NCI-H82 (cell line): Measurements from ENCODE around the gene ROBO1.
"Not testable (repeated sequence)": the region's sequence is repeated elsewhere in the genome, so short reads cannot be mapped to it uniquely, and the experiment has no call there.

Experiments used
- DNase-seq: peaks from one replicate; lab custom pipeline; 2025; lab: John Stamatoyannopoulos, UW

Gene ROBO1

DNA sequence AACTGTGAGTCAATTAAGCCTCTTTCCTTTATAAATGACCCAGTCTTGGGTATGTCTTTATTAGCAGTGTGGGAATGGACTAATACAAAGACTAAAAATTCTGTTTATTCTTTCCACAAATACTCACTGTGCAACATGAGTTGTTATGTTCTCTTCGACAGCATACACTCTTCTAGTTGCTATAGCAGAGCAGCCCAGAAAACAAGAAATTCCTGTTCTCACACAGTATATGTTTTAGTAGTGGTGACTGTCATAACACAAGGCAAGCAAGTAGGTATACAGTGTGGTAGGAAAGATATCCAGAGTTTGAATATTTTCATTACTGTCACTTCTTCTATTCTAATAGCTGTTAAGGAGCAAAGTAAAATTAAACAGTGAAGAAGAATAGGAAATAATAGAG lies 453.3 kb downstream of the ROBO1 start:
- DNase-seq, result no peak

DNA sequence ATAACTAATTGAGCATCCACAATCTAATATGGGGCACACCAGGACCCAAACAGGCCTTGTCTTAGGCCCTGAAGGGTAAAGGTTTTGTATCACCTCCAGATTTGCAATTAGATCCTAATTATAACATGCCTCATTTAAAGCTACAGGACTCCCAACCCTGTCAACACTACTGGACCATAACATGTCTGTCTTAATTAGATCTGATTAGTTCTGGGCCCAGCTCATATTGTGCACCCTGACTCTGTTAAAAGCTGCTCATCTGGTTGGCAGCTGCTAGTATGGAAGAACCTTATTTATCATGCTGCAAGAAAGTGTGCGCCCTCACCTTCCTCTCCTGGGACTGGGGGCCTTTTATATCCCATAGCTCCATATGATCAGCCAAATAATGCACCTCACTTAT lies 457.8 kb downstream of the ROBO1 start:
- DNase-seq, result peak; percentile 26

DNA sequence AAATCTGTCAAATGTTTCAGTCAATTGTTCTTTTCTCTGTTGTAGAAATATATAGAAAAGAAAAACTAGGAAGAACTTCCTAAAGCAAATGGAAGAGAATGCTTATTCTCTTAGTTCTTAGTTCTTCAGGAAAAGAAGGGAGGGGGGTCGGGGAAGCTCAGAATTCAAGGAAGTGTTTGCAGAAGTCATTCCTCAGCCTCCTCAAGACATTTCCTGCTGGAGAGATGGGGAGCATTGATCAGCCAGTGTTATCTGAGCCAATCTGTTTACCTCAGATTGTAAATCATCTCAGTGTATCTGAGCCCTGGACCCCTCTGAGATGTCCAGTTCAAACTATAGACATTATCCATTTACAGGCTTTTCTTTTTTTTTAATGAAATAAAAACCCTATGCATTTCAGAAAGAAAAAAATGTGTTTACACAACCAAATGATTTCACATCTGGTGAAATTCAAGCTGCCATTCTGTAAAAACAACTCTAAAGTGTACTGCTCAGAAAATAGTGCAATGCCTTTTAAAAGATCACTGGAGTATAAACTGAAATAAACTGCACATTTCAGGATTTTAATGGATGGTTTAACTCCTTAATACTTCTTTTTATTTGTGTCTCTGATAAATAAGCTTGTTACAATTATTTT lies 460.7 kb downstream of the ROBO1 start:
- DNase-seq, result peak; percentile 1

DNA sequence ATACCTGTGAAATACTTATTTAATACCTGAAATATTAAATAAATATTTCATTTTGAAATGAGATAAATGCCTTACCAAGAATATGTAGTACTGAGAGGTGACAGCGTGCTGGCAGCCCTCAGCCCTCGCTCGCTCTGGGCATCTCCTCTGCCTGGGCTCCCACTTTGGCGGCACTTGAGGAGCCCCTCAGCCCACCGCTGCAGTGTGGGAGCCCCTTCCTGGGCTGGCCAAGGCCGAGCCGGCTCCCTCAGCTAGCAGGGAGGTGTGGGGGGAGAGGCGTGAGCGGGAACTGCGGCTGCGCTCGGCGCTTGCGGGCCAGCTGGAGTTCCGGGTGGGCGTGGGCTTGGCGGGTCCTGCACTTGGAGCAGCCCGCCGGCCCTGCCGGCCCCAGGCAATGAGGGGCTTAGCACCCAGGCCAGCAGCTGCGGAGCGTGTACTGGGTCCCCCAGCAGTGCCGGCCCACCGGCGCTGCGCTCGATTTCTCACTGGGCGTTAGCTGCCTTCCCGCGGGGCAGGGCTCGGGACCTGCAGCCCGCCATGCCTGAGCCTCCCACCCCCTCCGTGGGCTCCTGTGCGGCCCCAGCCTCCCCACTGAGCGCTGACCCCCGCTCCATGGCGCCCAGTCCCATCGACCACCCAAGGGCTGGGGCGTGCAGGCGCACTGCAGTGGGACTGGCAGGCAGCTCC lies 467.7 kb downstream of the ROBO1 start:
- not testable (repeated sequence) for DNase-seq

DNA sequence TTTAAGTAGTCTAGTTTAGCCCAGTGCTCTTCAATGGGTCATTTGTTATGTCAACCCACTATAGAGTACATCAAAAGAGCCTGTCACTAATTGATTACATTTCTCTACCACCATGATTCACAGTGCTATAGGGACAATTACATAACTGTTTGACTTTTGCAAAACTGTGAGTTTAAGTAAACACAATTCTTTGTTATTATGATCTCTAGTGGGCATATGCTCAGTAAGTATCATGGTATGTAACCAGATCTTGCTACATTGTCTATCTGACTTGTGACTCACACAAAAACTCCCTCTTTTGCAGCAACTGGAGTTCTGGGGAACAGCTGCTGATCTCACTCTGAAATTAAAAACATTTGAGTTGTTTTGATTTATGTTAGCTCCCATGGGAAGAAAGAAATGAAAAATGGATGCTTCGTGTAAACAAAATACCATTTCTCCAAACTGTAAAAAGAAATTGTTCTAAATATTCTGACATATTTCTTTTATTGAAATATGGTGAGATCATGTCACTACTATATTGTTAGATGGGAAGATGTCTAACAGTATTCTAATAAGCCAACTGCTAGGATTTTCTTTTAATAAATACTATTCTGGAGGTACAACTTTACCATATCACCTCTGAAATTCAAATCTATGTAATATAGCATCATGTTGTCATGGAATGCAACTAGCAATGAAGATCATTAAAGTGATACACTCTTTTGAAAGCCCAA lies 470.4 kb downstream of the ROBO1 start:
- no peak for DNase-seq

DNA sequence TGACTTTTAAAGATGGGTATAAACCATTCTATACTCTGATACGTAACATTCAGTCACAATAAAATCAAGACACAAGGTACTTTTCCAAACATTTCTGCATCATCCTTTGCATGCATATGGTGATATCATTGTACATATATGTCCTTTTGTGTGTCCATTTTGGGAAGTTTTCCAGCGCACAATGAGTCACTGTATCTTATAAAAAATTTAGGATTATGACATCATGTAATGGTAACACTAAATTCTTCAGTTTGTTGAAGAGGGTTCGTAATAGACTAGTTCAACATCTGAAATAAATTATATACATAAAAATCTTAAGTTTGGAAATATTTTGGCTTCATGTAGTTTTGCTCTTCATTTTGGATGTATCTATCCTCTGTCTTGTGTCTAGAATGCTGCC lies 480.9 kb downstream of the ROBO1 start:
- no peak for DNase-seq

DNA sequence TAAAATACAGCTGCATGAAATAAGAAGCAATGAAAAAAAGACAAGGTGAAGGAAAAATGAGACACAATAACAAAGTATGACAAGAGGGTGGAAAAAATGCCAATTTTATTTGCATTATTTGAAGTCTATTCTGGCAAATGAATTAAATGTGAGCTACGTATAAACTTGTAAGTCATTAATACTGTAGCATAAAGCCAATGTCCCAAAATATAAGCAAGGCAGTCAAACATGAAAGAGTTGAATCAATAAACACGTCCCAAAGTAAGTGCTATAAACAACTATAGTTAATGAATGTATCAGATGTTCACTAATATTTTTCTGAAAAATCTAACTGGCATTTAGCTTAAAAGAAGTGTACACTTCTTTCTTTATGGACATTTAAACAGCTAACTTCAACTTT lies 481.9 kb downstream of the ROBO1 start:
- no peak for DNase-seq

DNA sequence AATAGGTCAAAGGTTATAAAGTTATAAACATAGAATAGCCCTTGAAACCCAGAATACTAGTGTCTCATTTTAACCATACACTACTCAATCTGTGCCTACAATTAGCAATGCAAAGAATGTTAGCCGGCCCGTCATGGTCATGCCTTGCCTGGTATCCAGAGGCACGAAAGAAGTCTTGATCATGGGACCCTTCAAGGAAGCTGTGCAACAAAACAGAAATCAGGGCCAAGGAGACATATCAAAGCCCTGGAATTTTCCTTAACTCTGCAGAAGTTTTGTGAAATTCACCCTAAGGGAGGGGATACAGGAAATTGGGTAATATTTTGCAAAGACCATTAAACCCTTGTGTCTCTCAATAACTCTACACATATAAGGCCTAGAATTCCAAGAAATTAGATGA lies 482.4 kb downstream of the ROBO1 start:
- no peak for DNase-seq

DNA sequence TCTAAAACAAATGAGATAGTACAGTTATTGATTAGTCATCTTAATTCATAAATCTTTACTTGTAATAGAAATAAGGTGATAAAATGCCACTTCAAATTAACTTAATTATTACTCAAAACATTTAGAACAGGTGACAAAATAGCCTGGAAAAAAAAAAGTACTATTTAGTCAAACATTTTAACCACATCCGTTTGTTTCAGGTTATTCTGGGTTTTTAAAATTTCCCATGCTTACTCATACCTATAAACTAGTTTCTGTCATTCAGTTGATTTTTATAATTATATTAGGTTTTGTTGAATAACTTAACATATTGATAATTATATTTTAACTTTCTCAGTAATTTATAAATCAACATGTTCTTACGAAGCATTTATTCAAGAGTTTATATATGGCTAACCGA lies 483.0 kb downstream of the ROBO1 start:
- DNase-seq, result no peak

DNA sequence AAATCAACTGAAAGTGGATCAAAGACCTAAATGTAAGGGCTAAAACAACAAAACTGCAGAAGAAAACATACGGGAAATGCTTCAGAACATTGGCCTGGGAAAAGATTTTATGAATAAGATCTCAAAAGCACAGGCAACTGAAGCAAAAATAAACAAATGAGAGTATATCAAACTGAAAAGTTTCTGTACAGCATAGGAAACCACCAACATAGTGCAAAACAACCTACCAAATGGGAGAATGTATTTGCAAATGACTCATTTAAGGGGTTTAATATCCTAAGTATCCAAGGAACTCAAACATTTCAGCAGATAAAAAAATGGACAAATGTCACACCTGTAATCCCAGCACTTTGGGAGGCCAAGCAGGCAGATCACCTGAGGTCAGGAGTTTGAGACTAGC lies 489.1 kb downstream of the ROBO1 start:
- no peak for DNase-seq

DNA sequence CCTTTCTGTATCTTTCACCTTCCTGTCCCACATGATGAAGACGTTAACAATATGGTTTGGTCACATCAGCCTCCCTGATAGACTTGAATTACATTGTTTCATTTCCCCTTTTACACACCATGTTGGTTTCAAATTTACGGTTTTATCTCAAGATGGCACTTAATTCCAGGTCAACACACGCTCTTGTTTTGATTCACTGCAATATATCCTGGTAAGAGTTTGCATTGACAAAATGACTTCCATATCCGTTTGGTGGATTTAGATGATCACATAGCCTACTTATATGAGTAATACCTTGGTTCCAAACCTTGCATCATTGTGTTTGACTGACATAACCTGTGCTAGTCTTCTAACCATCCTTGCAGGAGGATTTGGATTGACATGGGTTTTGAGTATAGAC lies 499.4 kb downstream of the ROBO1 start:
- no peak for DNase-seq

DNA sequence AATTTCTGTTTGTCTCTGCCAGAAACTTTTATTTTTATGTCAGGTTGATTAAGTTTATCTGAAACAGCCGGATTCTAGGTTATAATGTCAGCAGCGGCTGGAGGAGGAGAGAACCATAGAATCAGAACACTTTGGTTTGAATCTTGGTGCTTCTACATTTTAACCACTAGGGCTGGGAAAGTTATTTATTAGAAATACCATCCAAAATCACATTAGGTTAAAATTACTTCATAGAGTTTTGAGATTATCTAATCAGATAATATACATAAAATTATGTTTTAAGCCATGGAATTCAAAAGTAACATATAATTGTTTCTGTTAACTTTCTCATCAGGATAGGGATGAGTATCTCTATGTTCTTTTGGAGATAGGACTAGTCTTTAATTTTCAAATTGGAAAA lies 502.9 kb downstream of the ROBO1 start:
- DNase-seq, result no peak

DNA sequence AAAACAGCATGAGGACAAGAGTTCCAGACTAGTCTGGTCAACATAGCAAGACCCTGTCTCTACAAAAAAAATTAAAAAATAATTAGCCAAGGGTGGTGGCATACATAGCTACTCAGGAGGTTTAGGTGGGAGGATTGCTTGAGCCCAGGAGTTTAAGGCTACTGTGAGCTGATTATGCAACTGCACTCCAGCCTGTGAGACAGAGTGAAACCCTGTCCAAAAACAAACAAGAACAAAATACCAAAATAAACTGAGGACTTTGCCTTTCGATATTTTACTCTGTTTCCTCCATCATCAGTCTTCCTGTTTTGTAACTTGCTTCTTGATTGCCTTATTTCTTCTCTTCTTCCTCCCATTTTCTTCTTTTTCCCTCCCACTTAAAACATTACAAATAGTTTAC lies 504.4 kb downstream of the ROBO1 start:
- no peak for DNase-seq

DNA sequence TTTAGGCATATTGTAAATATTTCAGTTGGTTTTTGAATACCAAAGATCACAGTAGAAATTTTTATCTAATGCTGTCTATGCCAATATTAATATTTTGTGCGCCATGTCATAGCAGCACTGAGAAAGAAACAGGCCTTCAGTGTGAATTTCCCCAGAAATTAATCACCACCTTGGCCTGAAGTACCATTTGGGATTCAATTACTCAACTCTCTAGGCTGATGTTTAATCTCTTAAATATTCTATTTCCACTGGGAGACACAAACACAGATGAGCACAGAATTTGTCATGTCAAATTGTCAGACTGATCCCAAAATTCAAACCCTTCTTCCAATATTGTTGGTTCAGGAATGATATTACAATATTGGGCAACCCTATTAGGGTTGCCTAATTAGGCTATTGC lies 509.3 kb downstream of the ROBO1 start:
- DNase-seq, result no peak

DNA sequence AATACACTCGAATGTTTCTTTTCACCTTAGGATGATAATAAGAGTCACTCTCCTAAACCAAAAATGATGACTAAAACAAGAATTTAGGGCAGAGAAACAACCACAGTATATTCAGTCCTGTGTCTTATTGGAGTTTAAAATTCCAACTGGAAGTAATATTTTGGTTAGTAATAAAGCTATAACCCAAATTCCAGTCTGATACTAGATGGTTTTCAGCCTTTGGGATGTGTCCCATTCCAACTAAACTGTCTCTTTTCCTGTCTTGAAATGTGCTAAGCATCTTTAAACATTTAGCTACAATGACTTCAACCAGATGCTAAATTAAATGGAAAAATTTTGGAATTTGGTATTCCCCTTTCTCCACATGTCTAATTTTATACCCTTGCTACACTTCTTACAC lies 510.0 kb downstream of the ROBO1 start:
- no peak for DNase-seq

DNA sequence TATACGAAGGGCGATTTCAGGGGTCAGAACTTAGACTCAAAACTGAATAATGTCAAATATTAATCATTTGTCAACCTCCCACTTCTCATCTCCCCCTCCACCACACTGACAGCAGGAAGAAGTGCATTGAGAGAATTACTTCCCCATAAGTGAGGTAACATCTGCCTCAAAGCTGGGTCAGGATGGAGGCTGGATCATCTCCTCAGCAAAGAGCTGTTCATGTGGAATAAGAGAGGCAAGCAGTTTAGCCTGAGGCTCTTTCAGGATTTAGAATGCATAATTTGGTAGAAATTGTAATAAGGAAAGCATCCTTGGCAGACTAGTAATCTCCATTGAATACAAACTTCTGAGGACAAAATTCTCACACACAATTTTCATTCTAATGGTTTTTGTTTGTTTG lies 512.1 kb downstream of the ROBO1 start:
- DNase-seq, result no peak

DNA sequence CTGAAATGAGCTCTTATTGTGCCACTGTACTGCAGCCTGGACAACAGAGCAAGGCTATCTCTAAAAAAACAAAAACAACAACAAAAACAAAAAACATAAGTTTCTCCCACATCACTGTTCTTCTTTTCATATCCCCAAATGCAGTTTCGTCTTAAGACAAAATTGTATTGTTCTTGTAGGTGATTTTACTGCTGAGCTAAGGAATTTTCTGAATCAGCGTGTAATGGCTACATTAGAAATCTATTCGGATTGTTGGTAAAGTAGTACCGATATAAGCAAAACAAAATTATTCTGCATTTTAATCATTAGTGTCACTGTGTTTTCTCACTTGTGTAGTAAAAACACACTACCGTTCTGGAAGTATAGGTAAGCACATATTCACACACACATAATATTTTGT lies 512.5 kb downstream of the ROBO1 start:
- DNase-seq, result no peak

DNA sequence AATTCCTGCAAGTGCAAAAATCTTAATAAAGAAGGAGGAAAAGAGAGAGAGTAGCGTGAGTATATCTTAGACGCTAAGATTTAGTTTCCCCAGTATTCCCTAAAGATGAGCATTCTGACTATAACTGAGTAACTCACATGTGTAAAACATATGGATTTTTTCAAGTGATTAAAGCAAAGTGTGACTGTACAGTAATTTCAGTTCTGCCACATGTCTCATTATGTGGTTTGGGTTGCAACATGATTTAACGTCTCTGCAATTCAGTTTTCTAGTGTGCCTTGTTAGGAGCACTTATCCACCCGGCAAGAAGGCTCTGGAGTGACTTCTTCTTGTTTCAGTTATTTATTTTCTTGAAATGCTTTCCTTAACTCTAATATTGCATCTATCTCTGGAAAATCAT lies 514.1 kb downstream of the ROBO1 start:
- DNase-seq, result no peak

DNA sequence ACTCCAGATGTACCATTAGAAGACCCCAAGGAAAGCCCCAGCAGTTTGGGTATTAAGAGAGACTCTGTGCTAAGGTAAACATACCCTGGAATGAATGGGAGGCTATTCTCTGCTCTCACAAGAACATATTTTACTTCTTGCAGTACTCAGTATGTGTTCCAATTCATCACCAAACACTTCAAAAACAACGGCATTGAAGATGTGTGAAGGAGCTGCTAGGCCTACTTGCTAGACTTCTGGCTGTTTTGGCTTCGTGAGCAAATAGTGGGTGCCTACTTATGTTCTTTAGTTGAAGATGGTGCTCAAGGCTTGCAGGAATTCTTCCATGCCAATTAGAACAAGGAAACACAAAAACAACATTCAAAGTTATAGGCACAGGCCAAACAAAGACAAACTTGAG lies 514.5 kb downstream of the ROBO1 start:
- no peak for DNase-seq

DNA sequence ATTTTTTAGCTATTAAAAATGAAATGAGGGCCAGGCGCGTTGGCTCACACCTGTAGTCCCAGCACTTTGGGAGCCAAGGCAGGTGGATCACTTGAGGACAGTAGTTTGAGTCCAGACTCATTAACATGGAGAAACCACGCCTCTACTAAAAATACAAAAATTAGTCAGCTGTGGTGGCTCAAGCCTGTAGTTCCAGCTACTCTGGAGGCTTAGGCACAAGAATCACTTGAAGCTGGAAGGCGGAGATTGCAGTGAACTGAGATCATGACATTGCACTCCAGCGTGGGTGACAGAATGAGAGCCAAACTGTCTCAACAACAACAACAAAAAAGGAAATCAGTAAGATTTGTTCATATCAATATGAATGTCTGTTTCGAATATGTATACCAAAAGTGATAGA lies 517.1 kb downstream of the ROBO1 start:
- no peak for DNase-seq

DNA sequence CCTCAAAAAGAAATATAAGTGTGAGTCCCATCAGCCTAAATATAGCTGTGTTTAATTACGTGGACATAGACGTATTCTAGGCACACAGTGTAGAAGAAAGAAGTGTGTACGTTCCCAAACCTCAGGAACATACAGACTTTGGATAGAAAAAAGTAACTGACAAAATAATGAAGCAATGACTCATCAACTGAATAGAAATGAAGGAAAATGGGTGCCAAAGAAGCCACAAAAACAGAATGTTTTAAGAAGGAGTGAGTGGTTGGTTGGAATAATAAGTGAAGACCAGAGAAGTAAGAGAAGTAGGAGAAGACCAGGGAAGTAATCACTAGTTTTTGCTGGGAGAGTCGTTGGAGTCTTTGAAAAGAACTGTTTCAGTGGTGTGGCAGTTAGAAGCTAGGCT lies 518.1 kb downstream of the ROBO1 start:
- no peak for DNase-seq

DNA sequence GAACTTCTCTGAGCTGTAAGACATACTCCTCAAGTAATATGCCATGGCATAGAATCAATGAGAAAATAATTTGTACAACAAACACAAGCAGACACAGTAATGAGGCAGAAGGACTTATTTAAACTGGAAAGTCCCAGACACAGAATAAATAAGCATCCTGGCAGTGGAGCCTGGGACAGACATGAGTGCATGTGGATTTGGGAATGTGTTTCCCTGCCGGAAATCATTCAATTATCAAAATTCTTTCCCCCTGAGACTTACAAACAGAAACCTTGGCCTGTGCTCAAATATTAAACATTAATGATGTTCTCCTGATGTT lies 520.1 kb downstream of the ROBO1 start:
- no peak for DNase-seq

DNA sequence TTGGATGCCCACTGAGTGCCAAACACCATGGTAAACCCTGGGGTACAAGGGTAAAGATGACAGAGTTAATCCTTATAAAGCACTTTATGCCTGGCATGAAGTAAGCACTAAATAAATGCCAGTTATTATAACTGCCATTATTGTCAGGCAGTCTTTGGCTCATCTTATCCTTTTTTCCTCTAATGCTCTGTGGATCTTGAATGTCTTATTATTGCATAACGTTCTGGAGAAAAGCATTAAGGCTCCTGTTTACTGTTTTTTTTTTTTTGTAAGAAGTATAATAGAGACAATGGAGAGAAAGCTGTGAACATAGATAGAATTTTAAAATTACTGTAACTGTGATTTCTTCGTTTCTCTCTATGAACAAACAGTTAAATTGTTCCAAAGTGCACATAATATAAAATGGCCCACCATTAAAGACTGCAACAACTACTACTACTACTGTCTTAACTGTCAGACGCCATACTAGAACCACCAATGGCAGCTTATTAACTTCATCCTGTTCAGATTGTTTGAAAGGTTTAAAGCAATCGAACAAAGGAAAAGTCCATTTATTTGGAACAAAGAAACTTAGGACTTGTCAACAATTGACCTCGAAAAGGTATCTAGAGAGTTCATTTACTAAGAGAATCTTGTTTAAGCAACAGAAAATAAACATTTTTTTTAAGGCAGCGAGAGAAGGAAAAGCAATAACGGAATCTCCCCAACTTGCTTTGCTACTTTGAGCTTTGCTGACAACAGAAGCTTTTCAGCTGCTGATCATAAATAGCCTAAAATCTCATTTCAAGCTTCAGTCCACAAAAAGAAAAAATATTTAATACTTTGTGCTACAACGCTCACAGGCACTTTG lies 520.7 kb downstream of the ROBO1 start:
- DNase-seq, result no peak
